ENCODE data around the gene DRC3.
"Not testable (repeated sequence)": the region's sequence is repeated elsewhere in the genome, so short reads cannot be mapped to it uniquely, and the experiment has no call there.

Gene DRC3

GRCh38 chr17:17942846-17943245 lies 29.8 kb upstream of the DRC3 start:
- no peak for DNase-seq

- no peak for DNase-seq
These were observed 29.2 kb upstream of the DRC3 start for GRCh38 chr17:17943281-17943984.

GRCh38 chr17:17944242-17944641 lies 28.4 kb upstream of the DRC3 start:
- no peak for DNase-seq

- DNase-seq, result no peak
These were observed 27.9 kb upstream of the DRC3 start for GRCh38 chr17:17944743-17945142.

- no peak for DNase-seq
These were observed 26.6 kb upstream of the DRC3 start for GRCh38 chr17:17946093-17946492.

GRCh38 chr17:17947309-17947708 lies 25.4 kb upstream of the DRC3 start:
- no peak for DNase-seq

- no peak for DNase-seq
These were observed 24.7 kb upstream of the DRC3 start for GRCh38 chr17:17947966-17948365.

GRCh38 chr17:17950347-17950746 lies 22.3 kb upstream of the DRC3 start:
- DNase-seq, result peak; percentile 23

- no peak for DNase-seq
These were observed 21.9 kb upstream of the DRC3 start for GRCh38 chr17:17950806-17951205.

- DNase-seq, result no peak
These were observed 21.1 kb upstream of the DRC3 start for GRCh38 chr17:17951524-17951923.

- DNase-seq, result no peak
These were observed 20.0 kb upstream of the DRC3 start for GRCh38 chr17:17952691-17953090.

- no peak for DNase-seq
These were observed 18.6 kb upstream of the DRC3 start for GRCh38 chr17:17954079-17954478.

GRCh38 chr17:17955790-17956341 lies 16.8 kb upstream of the DRC3 start:
- not testable (repeated sequence) for DNase-seq

GRCh38 chr17:17957584-17957916 lies 15.1 kb upstream of the DRC3 start:
- no peak for DNase-seq

GRCh38 chr17:17958982-17959381 lies 13.7 kb upstream of the DRC3 start:
- DNase-seq, result no peak

GRCh38 chr17:17959520-17960361 lies 12.9 kb upstream of the DRC3 start:
- DNase-seq, result no peak

- DNase-seq, result no peak
These were observed 12.1 kb upstream of the DRC3 start for GRCh38 chr17:17960500-17961030.

- DNase-seq, result no peak
These were observed 9.6 kb upstream of the DRC3 start for GRCh38 chr17:17963066-17963465.

- DNase-seq, result no peak
These were observed 8.8 kb upstream of the DRC3 start for GRCh38 chr17:17963694-17964436.

GRCh38 chr17:17964710-17965109 lies 8.0 kb upstream of the DRC3 start:
- DNase-seq, result no peak

GRCh38 chr17:17965152-17965721 lies 7.4 kb upstream of the DRC3 start:
- no peak for DNase-seq

GRCh38 chr17:17966399-17966798 lies 6.3 kb upstream of the DRC3 start:
- DNase-seq, result no peak
